K562 (cell line): ENCODE measurements around the gene PSG4. TPM values are rescaled to one million over a fixed set of nuclear protein-coding genes. Genes with fewer than 3 reads are reported as not detected.
"Not testable (repeated sequence)": the region's sequence is repeated elsewhere in the genome, so short reads cannot be mapped to it uniquely, and the experiment has no call there.

Experiments
- ATAC-seq: fragments of 200-7000 bp; cut with Tn5 transposase; 3 replicates; pipeline ENCODE4 v1.9.1; 2020; ENCODE audit warnings: moderate library complexity
- BruUV-seq: library from RNA; stranded (reverse); fragments of 400-500 nt; replicated peaks from 2 replicates; lab custom pipeline; 2021; lab: Mats Ljungman, UMichigan
- CTCF ChIA-PET: fragments of 300-600 bp; formaldehyde crosslinking; extraction: SDS; loops from one replicate; lab custom pipeline; 2021; ENCODE audit warnings: low intra/inter-chr PET ratio; lab: Yijun Ruan, JAX
- POLR2A ChIA-PET: fragments of 300-600, 350-650 bp; sonication (Branson Sonifier 250); formaldehyde crosslinking; extraction: SDS; loops from one replicate; lab custom pipeline; 2021; ENCODE audit warnings: antibody characterized with exemption, inconsistent platforms; lab: Yijun Ruan, JAX
- DNase-seq, 4 experiments: peaks; one replicate each; pipeline versions ENCODE4 v3.0.0 to v3.0.0-alpha.2; 2011 to 2018; ENCODE audit warnings: low spot score in 3 of 4, mixed read lengths in 3 of 4; ENCODE audit errors: extremely low read depth in 1 of 4
- FAIRE-seq: peaks from 2 replicates; lab custom pipeline; 2011; peaks lifted over from hg19 to GRCh38; lab: Jason Lieb, UNC
- H2AFZ ChIP-seq: 2 replicates; pipeline ENCODE4 v1.6.0; 2011; ENCODE audit warnings: low read depth, low read length, control low read depth, inconsistent platforms
- H3K27ac ChIP-seq: fragments of 200-600 bp; 3 replicates; pipeline ENCODE4 v1.8.0; 2011; ENCODE audit warnings: low read depth, mild to moderate bottlenecking, control low read depth, inconsistent platforms, low read length, moderate library complexity, mixed read lengths; ENCODE audit errors: extremely low read depth
- H3K27me3 ChIP-seq, 2 experiments: fragments of 300-600 bp in 1 of 2; 2 replicates in 1 of 2; 3 replicates in 1 of 2; pipeline versions ENCODE4 v1.6.0 to v1.8.0; 2011; ENCODE audit warnings: inconsistent platforms in 2 of 2, low read length in 2 of 2, mild to moderate bottlenecking in 1 of 2, mixed read lengths in 1 of 2, moderate library complexity in 1 of 2; ENCODE audit not compliant: control insufficient read depth in 2 of 2, insufficient read depth in 2 of 2
- H3K36me3 ChIP-seq: fragments of 300-600 bp; 3 replicates; pipeline ENCODE4 v1.8.0; 2011; ENCODE audit warnings: mild to moderate bottlenecking, low read length, inconsistent platforms; ENCODE audit not compliant: control insufficient read depth, insufficient read depth
- H3K4me1 ChIP-seq, 2 experiments: fragments of 200-600 bp in 1 of 2; replicated peaks in 1 of 2; 2 replicates in 1 of 2; 3 replicates in 1 of 2; pipeline versions ENCODE4 v1.5.1 to v1.8.0; 2011; ENCODE audit warnings: inconsistent platforms in 2 of 2, low read length in 2 of 2, mild to moderate bottlenecking in 1 of 2, mixed read lengths in 1 of 2, moderate library complexity in 1 of 2; ENCODE audit not compliant: control insufficient read depth in 2 of 2, insufficient read depth in 2 of 2
- H3K4me2 ChIP-seq: 2 replicates; pipeline ENCODE4 v1.6.1; 2011; ENCODE audit warnings: low read length, control low read depth, inconsistent platforms, mixed read lengths; ENCODE audit not compliant: insufficient read depth
- H3K4me3 ChIP-seq: fragments of 200-600 bp; sonication (generic), shearing (Covaris generic); 2 replicates; pipeline ENCODE4 v1.5.1; 2016; ENCODE audit warnings: control low read depth, inconsistent platforms
- H3K79me2 ChIP-seq: fragments of 200-600 bp; 3 replicates; pipeline ENCODE4 v1.8.0; 2011; ENCODE audit warnings: low read length, inconsistent platforms; ENCODE audit not compliant: control insufficient read depth, insufficient read depth
- H3K9ac ChIP-seq, 2 experiments: 2 replicates each; pipeline versions ENCODE4 v1.6.0 to v1.6.1; 2011; ENCODE audit warnings: low read depth in 2 of 2, low read length in 2 of 2, control low read depth in 1 of 2, inconsistent platforms in 1 of 2, mild to moderate bottlenecking in 1 of 2, mixed read lengths in 1 of 2; ENCODE audit not compliant: insufficient read depth in 1 of 2
- H3K9me1 ChIP-seq: one replicate; pipeline ENCODE4 v1.6.0; 2011; ENCODE audit warnings: inconsistent platforms, mild to moderate bottlenecking, low read length, moderate library complexity; ENCODE audit not compliant: control insufficient read depth, insufficient read depth
- H3K9me3 ChIP-seq: replicated peaks from 2 replicates; pipeline ENCODE4 v1.5.1; 2011; ENCODE audit warnings: low read depth, low read length, inconsistent platforms; ENCODE audit not compliant: control insufficient read depth, insufficient read depth
- H4K20me1 ChIP-seq: replicated peaks from 2 replicates; pipeline ENCODE4 v1.6.1; 2011; ENCODE audit warnings: low read length, inconsistent platforms, mixed read lengths; ENCODE audit not compliant: control insufficient read depth, insufficient read depth
- ZNF507 ChIP-seq: conservative IDR thresholded peaks from 2 replicates; pipeline ENCODE4 v1.6.1; 2017; ENCODE audit warnings: missing genetic modification characterization, missing compliant biosample characterization
- WGBS: fragments of 100-300 bp; shearing (Covaris generic); methylation state at CpG from one replicate; pipeline ENCODE4 v1.1.6; 2016; ENCODE audit warnings: low coverage, mixed read lengths; ENCODE audit not compliant: insufficient coverage; ENCODE audit errors: missing lambda C conversion rate; 5-methylcytosine and 5-hydroxymethylcytosine counted together
- in situ Hi-C: fragments of 300-500 bp; cut with MboI; formaldehyde crosslinking; loops from 4 replicates; pipeline ENCODE4 v1.15.0; 2018; ENCODE audit warnings: inconsistent platforms, mixed read lengths
- intact Hi-C: fragments of 100-400 bp; cut with micrococcal nuclease; formaldehyde crosslinking; loops from 2 replicates; pipeline ENCODE4 v1.14.2; 2022
- polyA plus RNA-seq, 8 experiments: library from polyadenylated mRNA; depleted of rRNA in 4 of 8; stranded (reverse) in 5 of 8; unstranded in 3 of 8; fragments of >200 nt; fragmentation: Nextera tagmentation in 2 of 8; fragmentation: Illumina TruSeq in 1 of 8; extraction: Ambion mirVana in 2 of 8; extraction: Trizol in 1 of 8; gene quantifications; 2 replicates each; pipeline versions ENCODE4 v1.2.1 to v1.2.3, GENCODE V29; 2011 to 2014; ENCODE audit warnings: inconsistent platforms in 1 of 8, missing spikeins in 1 of 8
- total RNA-seq, 7 experiments: library from RNA; depleted of rRNA in 6 of 7; stranded (reverse); fragments of >200 nt in 6 of 7; fragmentation: Illumina TruSeq in 2 of 7; extraction: Trizol in 2 of 7; gene quantifications; 2 replicates each; pipeline versions ENCODE4 v1.2.1 to v1.2.3, GENCODE V29; 2011 to 2021; ENCODE audit warnings: low replicate concordance in 1 of 7

PSG4 gene
- total and polyA plus RNA-seq, 9 of the 15 experiments (the other 6 are each of a cell fraction or from before 2014, with no cell fraction given): 0.03 TPM; not detected in 8

DNA sequence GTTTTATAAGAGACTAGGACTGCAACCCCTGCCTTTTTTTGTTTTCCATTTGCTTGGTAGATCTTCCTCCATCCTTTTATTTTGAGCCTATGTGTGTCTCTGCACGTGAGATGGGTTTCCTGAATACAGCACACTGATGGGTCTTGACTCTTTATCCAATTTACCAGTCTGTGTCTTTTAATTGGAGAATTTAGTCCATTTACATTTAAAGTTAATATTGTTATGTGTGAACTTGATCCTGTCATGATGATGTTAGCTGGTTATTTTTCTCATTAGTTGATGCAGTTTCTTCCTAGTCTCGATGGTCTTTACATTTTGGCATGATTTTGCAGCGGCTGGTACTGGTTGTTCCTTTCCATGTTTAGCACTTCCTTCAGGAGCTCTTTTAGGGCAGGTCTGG, 40.4 kb upstream of the PSG4 start:
- H2AFZ ChIP-seq, BruUV-seq, POLR2A ChIA-PET, H3K9me3 ChIP-seq, FAIRE-seq, intact Hi-C loops, H3K4me3 ChIP-seq, H3K36me3 ChIP-seq, CTCF ChIA-PET, H3K9me1 ChIP-seq, H3K27ac ChIP-seq, H3K79me2 ChIP-seq, ATAC-seq, H4K20me1 ChIP-seq, H3K4me2 ChIP-seq, in situ Hi-C loops, H3K4me1 ChIP-seq, DNase-seq, H3K27me3 ChIP-seq, H3K9ac ChIP-seq: not testable (repeated sequence)
- peak; percentile 89 for TF ChIP-seq ZNF507 (tag)
- 0% methylated on average over 1 of the region's 3 CpGs for WGBS

DNA sequence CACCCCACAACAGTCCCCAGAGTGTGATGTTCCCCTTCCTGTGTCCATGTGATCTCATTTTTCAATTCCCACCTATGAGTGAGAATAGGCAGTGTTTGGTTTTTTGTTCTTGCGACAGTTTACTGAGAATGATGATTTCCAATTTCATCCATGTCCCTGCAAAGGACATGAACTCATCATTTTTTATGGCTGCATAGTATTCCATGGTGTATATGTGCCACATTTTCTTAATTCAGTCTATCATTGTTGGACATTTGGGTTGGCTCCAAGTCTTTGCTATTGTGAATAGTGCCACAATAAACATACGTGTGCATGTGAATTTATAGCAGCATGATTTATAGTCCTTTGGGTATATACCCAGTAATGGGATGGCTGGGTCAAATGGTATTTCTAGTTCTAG, 36.8 kb upstream of the PSG4 start:
- POLR2A ChIA-PET, H3K36me3 ChIP-seq, ATAC-seq, FAIRE-seq, H3K9me3 ChIP-seq, BruUV-seq, CTCF ChIA-PET, DNase-seq, H3K79me2 ChIP-seq, in situ Hi-C loops, H3K27ac ChIP-seq, H3K9me1 ChIP-seq, H3K4me2 ChIP-seq, intact Hi-C loops, H3K9ac ChIP-seq, H2AFZ ChIP-seq, H3K27me3 ChIP-seq, H3K4me1 ChIP-seq, H3K4me3 ChIP-seq, H4K20me1 ChIP-seq: not testable (repeated sequence)
- WGBS: 0% methylated on average over 1 of the region's 2 CpGs
